ENCODE results near the gene UBALD2. TPM values are rescaled to one million over a fixed set of nuclear protein-coding genes. Genes with fewer than 3 reads are reported as not detected.
"Not testable (repeated sequence)": the region's sequence is repeated elsewhere in the genome, so short reads cannot be mapped to it uniquely, and the experiment has no call there.

Gene UBALD2
- polyA plus RNA-seq, 1 experiment, result 18.1 TPM

GRCh38 chr17:76252040-76252954 is 12.9 kb upstream of the UBALD2 start:
- CTCF ChIA-PET, result no interaction called here
- no peak overlapping the region for H3K4me3 ChIP-seq (ENCODE audit: low read depth, low read length)
- POLR2A ChIA-PET, result interaction anchor here (1.0 to 1.5 kb wide), 3 partner anchors 12 to 20 kb away, joined by 3 to 14 read pairs (median 4); partner anchors contain the start of gene UBALD2

GRCh38 chr17:76252967-76253766 is 12.0 kb upstream of the UBALD2 start:
- POLR2A ChIA-PET, result not testable (repeated sequence)
- CTCF ChIA-PET, result interaction anchor here (1.3 kb wide), 1 partner anchor 26 kb away, joined by 4 read pairs; no protein-coding TSS in a partner anchor

More at GRCh38 chr17:76252040-76252954, 12.9 kb upstream of the UBALD2 start:
- H3K9me3 ChIP-seq (ENCODE audit: control insufficient read depth, insufficient read depth, low read length), result no peaks in the 10 kb centered on the region
- H3K27me3 ChIP-seq (ENCODE audit: control insufficient read depth, insufficient read depth, low read length), result peaks cover 3% of the 10 kb centered on the region
- no peak for TF ChIP-seq CTCF (IDR thresholded peaks at IDR 0.05; ENCODE audit: low read depth, low read length)
- DNase-seq (ENCODE audit: low read depth, low spot score), result peak; percentile 80
- peak overlapping the region; percentile 93 for H3K27ac ChIP-seq (ENCODE audit: low read depth, low read length)

DNA sequence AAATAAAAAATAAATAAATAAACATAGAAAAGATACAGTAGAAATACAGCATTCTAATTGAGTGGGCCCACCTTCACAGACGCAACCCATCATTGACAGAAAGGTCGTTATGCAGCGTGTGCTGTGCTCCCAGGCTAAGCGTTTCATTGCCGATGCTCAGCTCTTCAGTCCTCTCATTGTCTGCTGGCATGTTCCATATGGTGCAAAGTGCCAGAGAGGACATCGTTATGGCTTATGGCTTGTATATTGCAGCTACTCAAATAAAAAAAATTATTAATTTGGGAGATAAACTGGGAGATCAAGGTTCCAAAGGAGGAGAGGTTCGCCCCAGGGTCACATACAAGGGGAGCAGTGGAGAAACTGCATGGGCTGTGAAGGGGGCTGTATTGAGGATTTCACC is 11.3 kb upstream of the UBALD2 start:
- POLR2A ChIA-PET, result no interaction called here

More at GRCh38 chr17:76252967-76253766, 12.0 kb upstream of the UBALD2 start:
- DNase-seq (ENCODE audit: low read depth, low spot score); H3K4me3 ChIP-seq (ENCODE audit: low read depth, low read length); H3K27me3 ChIP-seq (ENCODE audit: control insufficient read depth, insufficient read depth, low read length); H3K9me3 ChIP-seq (ENCODE audit: control insufficient read depth, insufficient read depth, low read length): not testable (repeated sequence)
- H3K27ac ChIP-seq (ENCODE audit: low read depth, low read length), result peak overlapping the region; percentile 93

GRCh38 chr17:76254275-76254674 is 10.9 kb upstream of the UBALD2 start:
- H3K9me3 ChIP-seq (ENCODE audit: control insufficient read depth, insufficient read depth, low read length), result no peaks in the 10 kb centered on the region
- ChIA-PET CTCF (interaction anchor here (0.6 to 1.3 kb wide), 2 partner anchors 25 to 108 kb away, joined by 3 to 4 read pairs; no protein-coding TSS in a partner anchor), POLR2A (no interaction called here)
- no peak for TF ChIP-seq CTCF (IDR thresholded peaks at IDR 0.05; ENCODE audit: low read depth, low read length)
- no peak overlapping the region for H3K4me3 ChIP-seq (ENCODE audit: low read depth, low read length)
- DNase-seq (ENCODE audit: low read depth, low spot score), result no peak
- H3K27me3 ChIP-seq (ENCODE audit: control insufficient read depth, insufficient read depth, low read length), result no peaks in the 10 kb centered on the region
- H3K27ac ChIP-seq (ENCODE audit: low read depth, low read length), result no peak overlapping the region

More for the DNA sequence above, 11.3 kb upstream of the UBALD2 start:
- H3K27me3 ChIP-seq (ENCODE audit: control insufficient read depth, insufficient read depth, low read length), result no peaks in the 10 kb centered on the region
- no peak overlapping the region for H3K27ac ChIP-seq (ENCODE audit: low read depth, low read length)
- no peak for DNase-seq (ENCODE audit: low read depth, low spot score)
- TF ChIP-seq CTCF (IDR thresholded peaks at IDR 0.05; ENCODE audit: low read depth, low read length), result no peak
- no peaks in the 10 kb centered on the region for H3K9me3 ChIP-seq (ENCODE audit: control insufficient read depth, insufficient read depth, low read length)
- CTCF ChIA-PET, result interaction anchor here (1.3 kb wide), 1 partner anchor 26 kb away, joined by 4 read pairs; no protein-coding TSS in a partner anchor
- no peak overlapping the region for H3K4me3 ChIP-seq (ENCODE audit: low read depth, low read length)

GRCh38 chr17:76255801-76256429 is 9.2 kb upstream of the UBALD2 start:
- no peak for DNase-seq (ENCODE audit: low read depth, low spot score)
- Histone ChIP-seq H3K27me3 (ENCODE audit: control insufficient read depth, insufficient read depth, low read length) (no peaks in the 10 kb centered on the region), H3K4me3 (ENCODE audit: low read depth, low read length) (no peak overlapping the region), H3K9me3 (ENCODE audit: control insufficient read depth, insufficient read depth, low read length) (no peaks in the 10 kb centered on the region), H3K27ac (ENCODE audit: low read depth, low read length) (peak overlapping the region; percentile 11)
- ChIA-PET CTCF (no interaction called here), POLR2A (no interaction called here)
- no peak for TF ChIP-seq CTCF (IDR thresholded peaks at IDR 0.05; ENCODE audit: low read depth, low read length)

- H3K27me3 ChIP-seq (ENCODE audit: control insufficient read depth, insufficient read depth, low read length); H3K4me3 ChIP-seq (ENCODE audit: low read depth, low read length); POLR2A ChIA-PET; DNase-seq (ENCODE audit: low read depth, low spot score); H3K9me3 ChIP-seq (ENCODE audit: control insufficient read depth, insufficient read depth, low read length); H3K27ac ChIP-seq (ENCODE audit: low read depth, low read length): not testable (repeated sequence)
- CTCF ChIA-PET, result interaction anchor here (0.7 to 0.9 kb wide), 2 partner anchors 75 to 135 kb away, joined by 3 to 5 read pairs; no protein-coding TSS in a partner anchor
Measured at GRCh38 chr17:76256430-76257050, 8.6 kb upstream of the UBALD2 start.

All from AG04450 (cell line).